ENCODE measurements around the gene UROC1.

DNA sequence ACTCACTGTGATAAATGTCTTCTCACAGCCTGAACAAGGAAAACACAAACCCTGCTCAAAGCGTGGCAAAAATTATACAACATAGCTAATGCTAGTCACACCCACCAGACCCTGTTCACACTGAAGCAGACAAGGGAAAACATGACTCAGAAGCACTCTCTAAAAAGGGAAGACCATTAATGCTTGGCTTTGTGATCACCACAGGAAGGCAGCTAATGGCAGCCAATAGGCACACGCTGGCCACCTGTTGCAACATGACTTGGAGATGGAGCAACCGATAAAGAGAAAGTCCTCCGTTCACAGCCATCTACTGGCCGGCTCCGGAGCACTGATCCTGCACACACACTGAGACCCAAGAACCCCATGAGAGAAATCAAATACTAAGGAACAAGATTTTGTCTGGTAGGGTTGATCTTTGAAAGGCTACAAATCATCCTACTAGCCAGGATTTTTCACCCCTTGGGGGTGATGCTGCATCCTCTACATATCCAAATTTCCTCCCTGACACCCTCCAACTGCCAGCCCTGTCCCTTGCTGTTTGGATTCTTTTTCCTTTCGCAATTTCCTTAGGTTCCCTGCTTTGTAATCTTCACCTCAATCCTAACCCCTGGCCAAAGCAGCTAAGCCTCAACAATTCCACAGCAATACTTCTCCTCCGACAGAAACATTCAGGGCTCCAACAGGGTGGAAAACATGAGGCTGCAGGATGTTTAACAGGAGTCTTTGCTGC, 45.1 kb downstream of the UROC1 start:
- TF ChIP-seq, protein P1, sequence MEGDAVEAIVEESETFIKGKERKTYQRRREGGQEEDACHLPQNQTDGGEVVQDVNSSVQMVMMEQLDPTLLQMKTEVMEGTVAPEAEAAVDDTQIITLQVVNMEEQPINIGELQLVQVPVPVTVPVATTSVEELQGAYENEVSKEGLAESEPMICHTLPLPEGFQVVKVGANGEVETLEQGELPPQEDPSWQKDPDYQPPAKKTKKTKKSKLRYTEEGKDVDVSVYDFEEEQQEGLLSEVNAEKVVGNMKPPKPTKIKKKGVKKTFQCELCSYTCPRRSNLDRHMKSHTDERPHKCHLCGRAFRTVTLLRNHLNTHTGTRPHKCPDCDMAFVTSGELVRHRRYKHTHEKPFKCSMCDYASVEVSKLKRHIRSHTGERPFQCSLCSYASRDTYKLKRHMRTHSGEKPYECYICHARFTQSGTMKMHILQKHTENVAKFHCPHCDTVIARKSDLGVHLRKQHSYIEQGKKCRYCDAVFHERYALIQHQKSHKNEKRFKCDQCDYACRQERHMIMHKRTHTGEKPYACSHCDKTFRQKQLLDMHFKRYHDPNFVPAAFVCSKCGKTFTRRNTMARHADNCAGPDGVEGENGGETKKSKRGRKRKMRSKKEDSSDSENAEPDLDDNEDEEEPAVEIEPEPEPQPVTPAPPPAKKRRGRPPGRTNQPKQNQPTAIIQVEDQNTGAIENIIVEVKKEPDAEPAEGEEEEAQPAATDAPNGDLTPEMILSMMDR (conservative IDR thresholded peaks at IDR 0.05; ENCODE audit: low read length) = peak; percentile 33
- no peak for TF ChIP-seq EZH2phosphoT487 (IDR thresholded peaks at IDR 0.05; ENCODE audit: borderline replicate concordance)

Data from Loucy (cell line).